ENCODE results near the gene USP24. TPM values are rescaled to one million over a fixed set of nuclear protein-coding genes. Genes with fewer than 3 reads are reported as not detected.

USP24 gene
- total and polyA plus RNA-seq, 2 donors (not counting 3 experiments of a cell fraction or from before 2014, with no cell fraction given) = 8.2 to 30.0 TPM

- no peaks in the 10 kb centered on the region for H3K36me3 ChIP-seq (ENCODE audit: control insufficient read depth in 2 of 2, extremely low read depth in 1 of 2, insufficient read depth in 2 of 2, low read length in 2 of 2)
- no peaks in the 10 kb centered on the region for H4K20me1 ChIP-seq (replicated peaks; ENCODE audit: control insufficient read depth, extremely low read depth, insufficient read depth, low read length)
- intact Hi-C loops (cut with micrococcal nuclease) = no loop called here
- no peaks in the 10 kb centered on the region for H3K9me1 ChIP-seq (replicated peaks; ENCODE audit: control insufficient read depth, extremely low read depth, insufficient read depth, low read length)
- H3K79me2 ChIP-seq (ENCODE audit: control insufficient read depth, insufficient read depth, low read length) = no peaks in the 10 kb centered on the region
- H3K9me3 ChIP-seq (replicated peaks; ENCODE audit: control insufficient read depth, insufficient read depth, low read length) = no peaks in the 10 kb centered on the region
- dilution Hi-C loops (cut with MboI; ENCODE audit: extremely low pct_ligation_motif_present, low sequenced_read_pairs) = no loop called here
- POLR2A ChIA-PET = no interaction called here
- CTCF ChIA-PET = no interaction called here
- TF ChIP-seq GATA2 (IDR thresholded peaks at IDR 0.05; ENCODE audit: insufficient read depth, insufficient read length, low read depth, low read length) (no peak), CTCF (IDR thresholded peaks at IDR 0.05; ENCODE audit: extremely low read depth in 1 of 2, insufficient read depth in 1 of 2, low read depth in 1 of 2, low read length in 2 of 2) (no peak), JUN (IDR thresholded peaks at IDR 0.05; ENCODE audit: borderline replicate concordance, insufficient read depth, insufficient read length, low read depth) (no peak), POLR2AphosphoS5 (IDR thresholded peaks at IDR 0.05; ENCODE audit: insufficient read depth, low read depth, low read length) (no peak), MAX (IDR thresholded peaks at IDR 0.05; ENCODE audit: insufficient read depth, insufficient read length) (no peak), POLR2A (IDR thresholded peaks at IDR 0.05; ENCODE audit: low read depth, low read length) (no peak), EZH2 (IDR thresholded peaks at IDR 0.05; ENCODE audit: borderline replicate concordance, low read depth, low read length, severe bottlenecking) (no peak), FOS (IDR thresholded peaks at IDR 0.05; ENCODE audit: borderline replicate concordance, insufficient read depth, low read length) (no peak), MYC (IDR thresholded peaks at IDR 0.05; ENCODE audit: low read depth, low read length) (no peak)
- H3K27ac ChIP-seq (ENCODE audit: insufficient read depth, low read depth, low read length) = no peak overlapping the region
- H3K9ac ChIP-seq (replicated peaks; ENCODE audit: extremely low read depth, insufficient read depth, low read length) = no peak overlapping the region
- no peak overlapping the region for H2AFZ ChIP-seq (ENCODE audit: low read depth, low read length)
- no peak for FAIRE-seq
- peaks cover 0 to 3% of the 10 kb centered on the region in 2 experiments for H3K27me3 ChIP-seq (ENCODE audit: control insufficient read depth in 2 of 2, insufficient read depth in 2 of 2, low read length in 2 of 2)
- no peaks in the 10 kb centered on the region for H3K4me1 ChIP-seq (ENCODE audit: control insufficient read depth, extremely low read depth, insufficient read depth, low read length)
- no peak for DNase-seq (ENCODE audit: low read depth, low spot score)
- no peak overlapping the region for H3K4me3 ChIP-seq (replicated peaks in 1 of 3; ENCODE audit: insufficient read depth in 1 of 3, low read depth in 1 of 3, low read length in 3 of 3)
- BruUV-seq (replicated peaks) = no TSS peak
- no peak overlapping the region for H3K4me2 ChIP-seq (ENCODE audit: insufficient read depth, low read length)
Measured at GRCh38 chr1:55239548-55239947, 24.4 kb upstream of the USP24 start.

Data from endothelial cell of umbilical vein (primary cell).